ENCODE data around the gene OR4A16.

The OR4A16 gene, protein sequence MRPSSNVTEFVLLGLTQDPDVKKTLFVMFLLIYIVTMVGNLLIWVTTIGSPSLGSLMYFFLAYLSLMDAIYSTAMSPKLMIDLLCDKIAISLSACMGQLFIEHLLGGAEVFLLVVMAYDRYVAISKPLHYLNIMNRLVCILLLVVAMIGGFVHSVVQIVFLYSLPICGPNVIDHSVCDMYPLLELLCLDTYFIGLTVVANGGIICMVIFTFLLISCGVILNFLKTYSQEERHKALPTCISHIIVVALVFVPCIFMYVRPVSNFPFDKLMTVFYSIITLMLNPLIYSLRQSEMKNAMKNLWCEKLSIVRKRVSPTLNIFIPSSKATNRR

DNA sequence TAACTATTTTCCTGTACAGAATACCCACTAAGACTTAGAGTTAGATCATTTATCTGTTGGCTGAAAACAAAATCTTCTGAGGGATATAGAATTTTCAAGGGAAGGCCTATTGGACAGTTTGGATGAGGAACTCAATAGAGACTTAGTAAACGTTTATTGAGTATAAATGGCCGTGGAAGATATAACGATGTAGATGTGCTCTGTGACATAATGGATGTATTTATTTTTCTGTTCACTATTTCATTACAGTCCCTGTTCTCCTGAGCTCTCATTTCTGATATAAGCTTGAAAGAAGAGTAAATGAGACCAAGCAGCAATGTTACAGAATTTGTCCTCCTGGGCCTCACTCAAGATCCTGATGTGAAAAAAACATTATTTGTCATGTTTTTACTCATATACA, at the start of gene OR4A16:
Gene OR4A16, plus strand, starts transcription at position 301 of the 400 bp plus-strand sequence. Its CDS starts 0 bp downstream, at position 301.
- TF ChIP-seq, protein P1, sequence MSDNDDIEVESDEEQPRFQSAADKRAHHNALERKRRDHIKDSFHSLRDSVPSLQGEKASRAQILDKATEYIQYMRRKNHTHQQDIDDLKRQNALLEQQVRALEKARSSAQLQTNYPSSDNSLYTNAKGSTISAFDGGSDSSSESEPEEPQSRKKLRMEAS (IDR thresholded peaks at IDR 0.05), result no peak
- no peak for TF ChIP-seq TAF1 (IDR thresholded peaks at IDR 0.05; ENCODE audit: low read depth)
- no peak for TF ChIP-seq TEAD4 (IDR thresholded peaks at IDR 0.05)
- no peak for TF ChIP-seq CREB1 (IDR thresholded peaks at IDR 0.05; ENCODE audit: low read depth)
- no peak for TF ChIP-seq EP300 (IDR thresholded peaks at IDR 0.05; ENCODE audit: borderline replicate concordance)
- TF ChIP-seq ZBTB7A (IDR thresholded peaks at IDR 0.05; ENCODE audit: low read depth), result no peak
- TF ChIP-seq NFIC (IDR thresholded peaks at IDR 0.05), result no peak
- TF ChIP-seq FOXM1 (IDR thresholded peaks at IDR 0.05; ENCODE audit: borderline replicate concordance, low read depth), result no peak

DNA sequence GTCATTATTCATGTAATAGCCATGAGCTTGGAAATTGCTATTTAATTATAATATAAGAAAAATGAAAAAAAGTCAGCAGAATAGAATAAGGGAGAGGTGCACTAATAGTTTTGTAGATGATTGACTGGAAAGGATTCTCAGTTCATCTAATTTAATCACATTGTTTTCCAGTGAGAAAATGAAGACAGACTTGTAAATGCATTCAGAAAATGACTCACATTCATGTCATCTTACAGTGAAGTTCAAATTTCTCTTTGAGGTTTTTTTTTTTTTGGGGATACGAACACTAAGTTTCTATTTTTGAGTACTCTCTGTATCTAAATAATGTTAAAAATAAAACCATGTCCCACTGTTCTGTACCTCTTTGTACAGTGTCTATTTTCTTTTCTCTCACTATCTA, 18.5 kb upstream of the OR4A16 start:
- TF ChIP-seq YY1 (IDR thresholded peaks at IDR 0.05; ENCODE audit: low read depth) (no peak), TEAD4 (IDR thresholded peaks at IDR 0.05) (no peak)
- TF ChIP-seq, protein P2, sequence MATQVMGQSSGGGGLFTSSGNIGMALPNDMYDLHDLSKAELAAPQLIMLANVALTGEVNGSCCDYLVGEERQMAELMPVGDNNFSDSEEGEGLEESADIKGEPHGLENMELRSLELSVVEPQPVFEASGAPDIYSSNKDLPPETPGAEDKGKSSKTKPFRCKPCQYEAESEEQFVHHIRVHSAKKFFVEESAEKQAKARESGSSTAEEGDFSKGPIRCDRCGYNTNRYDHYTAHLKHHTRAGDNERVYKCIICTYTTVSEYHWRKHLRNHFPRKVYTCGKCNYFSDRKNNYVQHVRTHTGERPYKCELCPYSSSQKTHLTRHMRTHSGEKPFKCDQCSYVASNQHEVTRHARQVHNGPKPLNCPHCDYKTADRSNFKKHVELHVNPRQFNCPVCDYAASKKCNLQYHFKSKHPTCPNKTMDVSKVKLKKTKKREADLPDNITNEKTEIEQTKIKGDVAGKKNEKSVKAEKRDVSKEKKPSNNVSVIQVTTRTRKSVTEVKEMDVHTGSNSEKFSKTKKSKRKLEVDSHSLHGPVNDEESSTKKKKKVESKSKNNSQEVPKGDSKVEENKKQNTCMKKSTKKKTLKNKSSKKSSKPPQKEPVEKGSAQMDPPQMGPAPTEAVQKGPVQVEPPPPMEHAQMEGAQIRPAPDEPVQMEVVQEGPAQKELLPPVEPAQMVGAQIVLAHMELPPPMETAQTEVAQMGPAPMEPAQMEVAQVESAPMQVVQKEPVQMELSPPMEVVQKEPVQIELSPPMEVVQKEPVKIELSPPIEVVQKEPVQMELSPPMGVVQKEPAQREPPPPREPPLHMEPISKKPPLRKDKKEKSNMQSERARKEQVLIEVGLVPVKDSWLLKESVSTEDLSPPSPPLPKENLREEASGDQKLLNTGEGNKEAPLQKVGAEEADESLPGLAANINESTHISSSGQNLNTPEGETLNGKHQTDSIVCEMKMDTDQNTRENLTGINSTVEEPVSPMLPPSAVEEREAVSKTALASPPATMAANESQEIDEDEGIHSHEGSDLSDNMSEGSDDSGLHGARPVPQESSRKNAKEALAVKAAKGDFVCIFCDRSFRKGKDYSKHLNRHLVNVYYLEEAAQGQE (IDR thresholded peaks at IDR 0.05; ENCODE audit: low read depth), result no peak

DNA sequence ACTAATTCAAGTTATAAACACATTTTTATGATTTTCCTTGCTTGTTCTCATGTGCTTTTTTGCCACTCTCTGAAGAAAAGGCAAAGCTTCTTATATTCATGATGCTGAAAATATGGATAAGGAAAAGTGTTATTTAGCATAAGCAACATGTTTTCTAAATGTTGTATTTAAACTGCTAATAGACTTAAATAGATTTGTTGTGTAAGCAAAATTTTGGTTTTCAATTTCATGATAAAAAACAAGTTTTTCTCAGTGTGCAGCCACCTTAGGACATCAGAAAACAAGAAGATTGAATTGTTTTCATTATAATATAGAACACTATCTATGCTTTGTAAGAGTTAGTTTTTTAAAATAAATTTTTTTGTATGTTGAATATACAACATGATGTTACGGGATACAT, 2.3 kb downstream of the OR4A16 start:
- no peak for TF ChIP-seq ZBTB7A (IDR thresholded peaks at IDR 0.05; ENCODE audit: low read depth)
- TF ChIP-seq, protein P2 (IDR thresholded peaks at IDR 0.05; ENCODE audit: low read depth), result no peak
- no peak for TF ChIP-seq TCF12 (IDR thresholded peaks at IDR 0.05; ENCODE audit: low read depth)
- TF ChIP-seq TEAD4 (IDR thresholded peaks at IDR 0.05), result no peak
- TF ChIP-seq FOXM1 (IDR thresholded peaks at IDR 0.05; ENCODE audit: borderline replicate concordance, low read depth), result no peak
- no peak for TF ChIP-seq CEBPB (IDR thresholded peaks at IDR 0.05)
- no peak for TF ChIP-seq NFIC (IDR thresholded peaks at IDR 0.05)
- TF ChIP-seq, protein P3, sequence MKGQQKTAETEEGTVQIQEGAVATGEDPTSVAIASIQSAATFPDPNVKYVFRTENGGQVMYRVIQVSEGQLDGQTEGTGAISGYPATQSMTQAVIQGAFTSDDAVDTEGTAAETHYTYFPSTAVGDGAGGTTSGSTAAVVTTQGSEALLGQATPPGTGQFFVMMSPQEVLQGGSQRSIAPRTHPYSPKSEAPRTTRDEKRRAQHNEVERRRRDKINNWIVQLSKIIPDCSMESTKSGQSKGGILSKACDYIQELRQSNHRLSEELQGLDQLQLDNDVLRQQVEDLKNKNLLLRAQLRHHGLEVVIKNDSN (IDR thresholded peaks at IDR 0.05), result no peak
- TF ChIP-seq TAF1 (IDR thresholded peaks at IDR 0.05; ENCODE audit: low read depth), result no peak
- no peak for TF ChIP-seq EP300 (IDR thresholded peaks at IDR 0.05; ENCODE audit: borderline replicate concordance)
- no peak for TF ChIP-seq CREB1 (IDR thresholded peaks at IDR 0.05; ENCODE audit: low read depth)
- no peak for TF ChIP-seq RAD21 (IDR thresholded peaks at IDR 0.05; ENCODE audit: low read depth)
- TF ChIP-seq, protein P1 (IDR thresholded peaks at IDR 0.05), result no peak

DNA sequence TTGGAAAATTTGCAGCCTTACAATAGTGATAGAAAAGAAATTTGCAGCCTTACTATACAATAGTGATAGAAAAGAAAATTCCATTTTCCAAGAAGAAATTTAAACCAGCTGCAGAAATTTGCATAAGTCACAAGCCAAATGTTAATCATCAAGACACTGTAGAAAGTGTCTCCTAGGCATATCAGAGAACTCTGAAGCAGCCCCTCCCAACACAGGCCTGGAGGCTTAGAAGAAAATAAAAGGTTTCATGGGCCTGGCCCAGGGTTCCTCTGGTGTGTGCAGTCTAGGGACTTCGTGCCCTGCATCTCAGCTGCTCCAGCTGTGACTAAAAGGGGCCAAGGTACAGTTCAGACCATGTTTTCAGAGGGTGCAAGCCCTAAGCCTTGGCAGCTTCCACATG, 6.0 kb downstream of the OR4A16 start:
- TF ChIP-seq CEBPB (IDR thresholded peaks at IDR 0.05), result no peak

DNA sequence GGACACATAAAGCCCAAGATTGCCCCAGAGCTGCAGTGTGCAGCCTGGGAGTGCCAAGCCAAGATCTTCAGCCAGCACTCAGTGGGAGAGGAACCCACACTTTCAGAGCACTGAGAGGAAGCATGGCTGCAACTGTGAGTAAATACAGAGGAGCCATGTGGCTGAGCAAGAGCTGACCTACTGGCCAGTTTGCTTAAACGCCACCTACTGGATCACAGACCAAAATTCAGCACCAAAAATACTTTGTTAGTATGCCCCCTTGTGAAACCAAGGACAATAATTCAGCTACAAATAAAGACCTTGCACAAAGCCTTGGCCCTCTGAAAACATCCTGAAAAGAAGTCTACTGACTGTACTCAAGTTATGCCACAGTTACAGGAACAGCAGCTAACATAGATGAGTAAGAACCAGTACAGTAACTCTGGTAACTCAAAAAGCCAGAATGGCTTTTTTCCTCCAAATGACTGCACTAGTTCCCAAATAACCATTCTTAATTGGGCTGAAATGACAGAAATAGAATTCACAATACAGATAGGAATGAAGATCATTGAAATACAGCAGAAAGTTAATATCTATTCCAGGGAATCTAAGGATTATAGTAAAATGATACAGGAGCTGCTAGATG, 14.7 kb downstream of the OR4A16 start:
- TF ChIP-seq, protein P3 (IDR thresholded peaks at IDR 0.05), result no peak

DNA sequence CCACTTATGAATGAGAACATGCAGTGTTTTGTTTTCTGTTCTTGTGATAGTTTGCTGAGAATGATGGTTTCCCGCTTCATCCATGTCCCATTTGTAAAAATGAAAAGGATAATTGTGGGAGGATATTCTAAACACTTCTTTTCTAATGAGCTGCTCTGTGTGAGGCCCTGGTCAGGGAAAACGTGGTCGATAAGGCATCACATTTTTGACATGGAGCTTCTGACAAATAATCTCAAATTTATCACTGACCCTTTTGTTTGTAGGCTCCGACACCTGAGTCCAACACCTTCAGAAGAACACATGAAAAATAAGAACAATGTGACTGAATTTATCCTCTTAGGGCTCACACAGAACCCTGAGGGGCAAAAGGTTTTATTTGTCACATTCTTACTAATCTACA, 24.7 kb downstream of the OR4A16 start, which contains the start of gene OR4A15:
Gene OR4A15, plus strand, starts transcription at position 301 of the 400 bp plus-strand sequence. Its CDS starts 0 bp downstream, at position 301.
- TF ChIP-seq ZBTB7A (IDR thresholded peaks at IDR 0.05; ENCODE audit: low read depth), result no peak
- TF ChIP-seq, protein P1 (IDR thresholded peaks at IDR 0.05), result no peak
- TF ChIP-seq, protein P3 (IDR thresholded peaks at IDR 0.05), result no peak
- no peak for TF ChIP-seq TCF12 (IDR thresholded peaks at IDR 0.05; ENCODE audit: low read depth)
- no peak for TF ChIP-seq CREB1 (IDR thresholded peaks at IDR 0.05; ENCODE audit: low read depth)
- no peak for TF ChIP-seq NFIC (IDR thresholded peaks at IDR 0.05)
- TF ChIP-seq, protein P2 (IDR thresholded peaks at IDR 0.05; ENCODE audit: low read depth), result no peak

All from Ishikawa (cell line).